Endothelial cell of umbilical vein (primary cell): ENCODE results near the gene NUP62. TPM values are rescaled to one million over a fixed set of nuclear protein-coding genes. Genes with fewer than 3 reads are reported as not detected.
A peak's percentile ranks its signal among the peaks of the same experiment; 100 is the strongest.

Source experiments
- BruUV-seq: library from RNA; stranded (reverse); fragments of 400-500 nt; replicated peaks from 2 replicates; lab custom pipeline; 2021; lab: Mats Ljungman, UMichigan
- CTCF ChIA-PET: fragments of 300-600, 350-600 bp; sonication (Branson Sonifier 250); formaldehyde crosslinking; loops from one replicate; lab custom pipeline; 2021; ENCODE audit warnings: antibody characterized with exemption, inconsistent platforms; lab: Charles Lee
- POLR2A ChIA-PET: fragments of 300-600, 350-600 bp; sonication (Branson Sonifier 250); formaldehyde crosslinking; loops from one replicate; lab custom pipeline; 2021; ENCODE audit warnings: antibody characterized with exemption, inconsistent platforms; lab: Charles Lee
- DNase-seq: peaks from one replicate; pipeline ENCODE4 v3.0.0-alpha.2; 2011; ENCODE audit warnings: low read depth, low spot score
- FAIRE-seq: peaks from 2 replicates; lab custom pipeline; 2011; peaks lifted over from hg19 to GRCh38; lab: Jason Lieb, UNC
- H2AFZ ChIP-seq: 2 replicates; pipeline ENCODE4 v1.6.0; 2012; ENCODE audit warnings: low read depth, low read length, control low read depth, inconsistent platforms
- H3K27ac ChIP-seq: 2 replicates; pipeline ENCODE4 v1.5.1; 2011; ENCODE audit warnings: low read depth, mild to moderate bottlenecking, control low read depth, low read length, moderate library complexity; ENCODE audit not compliant: insufficient read depth
- H3K27me3 ChIP-seq, 2 experiments: 2 replicates each; pipeline versions ENCODE4 v1.6.0 to v1.6.1; 2011; ENCODE audit warnings: low read length in 2 of 2, mixed read lengths in 1 of 2; ENCODE audit not compliant: control insufficient read depth in 2 of 2, insufficient read depth in 2 of 2
- H3K36me3 ChIP-seq, 2 experiments: 2 replicates in 1 of 2; 3 replicates in 1 of 2; pipeline ENCODE4 v1.5.1; 2011; ENCODE audit warnings: low read length in 2 of 2, mild to moderate bottlenecking in 1 of 2, moderate library complexity in 1 of 2; ENCODE audit not compliant: control insufficient read depth in 2 of 2, insufficient read depth in 2 of 2; ENCODE audit errors: extremely low read depth in 1 of 2
- H3K4me1 ChIP-seq: 3 replicates; pipeline ENCODE4 v1.5.1; 2011; ENCODE audit warnings: mild to moderate bottlenecking, low read length; ENCODE audit not compliant: control insufficient read depth, insufficient read depth; ENCODE audit errors: extremely low read depth
- H3K4me2 ChIP-seq: 2 replicates; pipeline ENCODE4 v1.6.1; 2011; ENCODE audit warnings: low read length, control low read depth, mixed read lengths; ENCODE audit not compliant: insufficient read depth
- H3K4me3 ChIP-seq, 3 experiments: fragments of 200-600 bp in 1 of 3; sonication (generic), shearing (Covaris generic) in 1 of 3; replicated peaks in 1 of 3; 2 replicates each; pipeline ENCODE4 v1.5.1; 2011 to 2016; ENCODE audit warnings: control low read depth in 3 of 3, low read length in 3 of 3, mild to moderate bottlenecking in 2 of 3, inconsistent platforms in 1 of 3, low read depth in 1 of 3, moderate library complexity in 1 of 3; ENCODE audit not compliant: insufficient read depth in 1 of 3
- H3K79me2 ChIP-seq: 2 replicates; pipeline ENCODE4 v1.6.0; 2012; ENCODE audit warnings: low read length, inconsistent platforms; ENCODE audit not compliant: control insufficient read depth, insufficient read depth
- H3K9ac ChIP-seq: replicated peaks from 2 replicates; pipeline ENCODE3; 2011; ENCODE audit warnings: low read length, control low read depth; ENCODE audit not compliant: insufficient read depth; ENCODE audit errors: extremely low read depth
- H3K9me1 ChIP-seq: replicated peaks from 3 replicates; pipeline ENCODE4 v1.6.0; 2011; ENCODE audit warnings: mild to moderate bottlenecking, low read length; ENCODE audit not compliant: control insufficient read depth, insufficient read depth; ENCODE audit errors: extremely low read depth
- H3K9me3 ChIP-seq: replicated peaks from 2 replicates; pipeline ENCODE4 v1.5.1; 2012; ENCODE audit warnings: low read length, inconsistent platforms; ENCODE audit not compliant: control insufficient read depth, insufficient read depth
- H4K20me1 ChIP-seq: replicated peaks from 2 replicates; pipeline ENCODE3; 2011; ENCODE audit warnings: mild to moderate bottlenecking, low read length; ENCODE audit not compliant: control insufficient read depth, insufficient read depth; ENCODE audit errors: extremely low read depth
- EZH2 ChIP-seq: IDR thresholded peaks from 2 replicates; pipeline ENCODE4 v1.6.1; 2012; ENCODE audit warnings: borderline replicate concordance, low read depth, mild to moderate bottlenecking, moderate library complexity, low read length, inconsistent platforms; ENCODE audit not compliant: severe bottlenecking
- MYC ChIP-seq: IDR thresholded peaks from one replicate; pipeline ENCODE4 v1.6.1; 2011; ENCODE audit warnings: mild to moderate bottlenecking, low read depth, low read length
- POLR2A ChIP-seq: IDR thresholded peaks from 2 replicates; pipeline ENCODE4 v1.6.1; 2012; ENCODE audit warnings: low read depth, mild to moderate bottlenecking, control low read depth, low read length
- dilution Hi-C: fragments of 300-500 bp; cut with MboI; formaldehyde crosslinking; loops from one replicate; pipeline ENCODE4 v1.15.0; 2019; ENCODE audit warnings: low sequenced_read_pairs; ENCODE audit not compliant: extremely low pct_ligation_motif_present
- intact Hi-C: fragments of 100-400 bp; cut with micrococcal nuclease; formaldehyde crosslinking; loops from one replicate; pipeline ENCODE4 v1.10.0; 2022
- polyA plus RNA-seq, 4 experiments: library from polyadenylated mRNA; depleted of rRNA in 3 of 4; stranded (reverse) in 3 of 4; unstranded in 1 of 4; fragments of >200 nt; gene quantifications; 2 replicates each; pipeline versions ENCODE4 v1.2.1 to v1.2.3, GENCODE V29; 2011 to 2012; ENCODE audit warnings: missing spikeins in 1 of 4
- total RNA-seq: library from RNA; stranded (reverse); gene quantifications from 2 replicates; pipeline ENCODE4 v1.2.3, GENCODE V29; 2021
- TF ChIP-seq, protein P1 (sequence below), 2 donors: IDR thresholded peaks; 1 replicate in 1 of 2; 2 replicates in 1 of 2; pipeline ENCODE4 v1.5.1; 2011; ENCODE audit warnings: low read length in 2 of 2, mild to moderate bottlenecking in 2 of 2, moderate library complexity in 2 of 2, control low read depth in 1 of 2, inconsistent platforms in 1 of 2, low read depth in 1 of 2; ENCODE audit not compliant: insufficient read depth in 1 of 2; ENCODE audit errors: extremely low read depth in 1 of 2
- TF ChIP-seq, protein P2 (sequence below): IDR thresholded peaks from 2 replicates; pipeline ENCODE4 v1.6.1; 2011; ENCODE audit not compliant: insufficient read depth, insufficient read length

The NUP62 gene
- total and polyA plus RNA-seq, 2 donors (not counting 3 experiments of a cell fraction or from before 2014, with no cell fraction given): 32.0 to 93.7 TPM

DNA sequence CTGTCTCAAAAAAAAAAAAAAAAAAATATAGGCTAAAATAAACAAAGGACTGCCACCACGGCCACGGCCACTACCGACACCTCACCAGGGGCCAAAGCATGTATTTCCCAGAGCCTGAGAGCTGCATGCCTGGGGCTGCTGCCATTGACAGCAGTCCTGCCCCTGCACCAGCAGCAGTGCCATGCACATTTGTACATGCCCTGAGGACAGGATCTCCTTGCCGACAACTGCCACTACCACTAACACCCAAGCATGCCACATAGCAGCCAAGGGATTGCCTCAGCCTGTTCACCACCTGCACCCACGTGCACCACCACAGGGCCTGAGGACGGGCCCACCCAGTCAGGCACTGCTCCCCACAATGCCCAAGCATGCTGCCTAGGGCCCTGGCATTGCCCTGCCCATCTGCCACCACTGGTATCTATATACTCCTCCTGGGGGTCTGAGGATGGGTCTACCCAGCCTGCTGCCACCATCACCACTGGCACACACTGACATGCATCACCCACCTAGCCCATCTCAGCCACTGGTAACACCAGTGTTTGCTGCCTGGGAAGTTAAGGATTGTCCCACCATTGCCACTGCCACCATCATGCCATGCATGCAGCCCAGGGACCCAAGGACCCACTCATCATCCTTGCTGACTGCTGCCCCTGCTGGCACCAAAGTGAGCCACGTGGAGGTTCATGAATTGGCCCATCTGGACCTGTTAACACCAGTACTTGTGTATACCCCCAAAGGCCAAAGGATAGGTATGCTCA lies 10.6 kb upstream of the NUP62 start:
- POLR2A ChIA-PET: no interaction called here
- H3K4me1 ChIP-seq: peaks cover 3% of the 10 kb centered on the region
- DNase-seq: no peak

DNA sequence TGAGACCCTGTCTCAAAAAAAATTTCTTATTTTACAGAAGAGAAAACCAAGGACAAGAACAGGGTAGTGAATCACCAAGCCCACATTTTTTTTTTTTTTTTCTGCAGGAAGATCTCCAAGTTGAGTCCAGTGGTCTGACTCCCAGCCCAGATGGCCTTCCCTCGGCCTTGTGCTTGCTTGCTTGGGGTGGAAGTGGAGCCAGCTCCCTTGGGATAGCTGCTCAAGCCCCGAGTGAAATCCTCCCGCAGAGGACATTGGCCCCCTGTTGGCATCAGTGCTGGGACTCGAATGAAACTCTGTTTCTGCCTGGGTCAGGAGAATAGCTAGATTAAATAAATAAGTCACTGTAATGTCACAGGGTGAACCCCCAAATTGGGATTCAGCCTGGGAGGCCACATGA lies 9.4 kb upstream of the NUP62 start:
- no peak for FAIRE-seq
- intact Hi-C loops: no loop called here
- no peaks in the 10 kb centered on the region for H4K20me1 ChIP-seq

More for the DNA sequence above, 10.6 kb upstream of the NUP62 start:
- Histone ChIP-seq H3K9me1 (no peaks in the 10 kb centered on the region), H3K9ac (no peak overlapping the region), H3K9me3 (no peaks in the 10 kb centered on the region), H3K4me3 (no peak overlapping the region), H3K79me2 (no peaks in the 10 kb centered on the region), H3K4me2 (no peak overlapping the region), H3K27me3 (no peaks in the 10 kb centered on the region), H3K27ac (no peak overlapping the region), H4K20me1 (no peaks in the 10 kb centered on the region), H3K36me3 (no peaks in the 10 kb centered on the region), H2AFZ (no peak overlapping the region)
- dilution Hi-C loops (no loop called here), intact Hi-C loops (no loop called here)
- no TSS peak for BruUV-seq
- TF ChIP-seq MYC: no peak
- TF ChIP-seq, protein P1, sequence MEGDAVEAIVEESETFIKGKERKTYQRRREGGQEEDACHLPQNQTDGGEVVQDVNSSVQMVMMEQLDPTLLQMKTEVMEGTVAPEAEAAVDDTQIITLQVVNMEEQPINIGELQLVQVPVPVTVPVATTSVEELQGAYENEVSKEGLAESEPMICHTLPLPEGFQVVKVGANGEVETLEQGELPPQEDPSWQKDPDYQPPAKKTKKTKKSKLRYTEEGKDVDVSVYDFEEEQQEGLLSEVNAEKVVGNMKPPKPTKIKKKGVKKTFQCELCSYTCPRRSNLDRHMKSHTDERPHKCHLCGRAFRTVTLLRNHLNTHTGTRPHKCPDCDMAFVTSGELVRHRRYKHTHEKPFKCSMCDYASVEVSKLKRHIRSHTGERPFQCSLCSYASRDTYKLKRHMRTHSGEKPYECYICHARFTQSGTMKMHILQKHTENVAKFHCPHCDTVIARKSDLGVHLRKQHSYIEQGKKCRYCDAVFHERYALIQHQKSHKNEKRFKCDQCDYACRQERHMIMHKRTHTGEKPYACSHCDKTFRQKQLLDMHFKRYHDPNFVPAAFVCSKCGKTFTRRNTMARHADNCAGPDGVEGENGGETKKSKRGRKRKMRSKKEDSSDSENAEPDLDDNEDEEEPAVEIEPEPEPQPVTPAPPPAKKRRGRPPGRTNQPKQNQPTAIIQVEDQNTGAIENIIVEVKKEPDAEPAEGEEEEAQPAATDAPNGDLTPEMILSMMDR (IDR thresholded peaks at IDR 0.05; ENCODE audit: extremely low read depth in 1 of 2, insufficient read depth in 1 of 2, low read depth in 1 of 2, low read length in 2 of 2): peak; percentile 8 to 13
- no peak for FAIRE-seq
- CTCF ChIA-PET: interaction anchor here (1.2 to 1.5 kb wide), 3 partner anchors 40 to 196 kb away, joined by 3 to 4 read pairs (median 4); no protein-coding TSS in a partner anchor

More for the DNA sequence above, 9.4 kb upstream of the NUP62 start:
- no peaks in the 10 kb centered on the region for H3K9me1 ChIP-seq
- peaks cover 3% of the 10 kb centered on the region for H3K4me1 ChIP-seq
- TF ChIP-seq, protein P2, sequence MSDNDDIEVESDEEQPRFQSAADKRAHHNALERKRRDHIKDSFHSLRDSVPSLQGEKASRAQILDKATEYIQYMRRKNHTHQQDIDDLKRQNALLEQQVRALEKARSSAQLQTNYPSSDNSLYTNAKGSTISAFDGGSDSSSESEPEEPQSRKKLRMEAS: no peak
- no peak for TF ChIP-seq EZH2
- no peak for TF ChIP-seq POLR2A
- ChIA-PET CTCF (interaction anchor here (0.9 to 1.9 kb wide), 5 partner anchors 16 to 197 kb away, joined by 3 to 7 read pairs (median 6); no protein-coding TSS in a partner anchor), POLR2A (no interaction called here)
- no peaks in the 10 kb centered on the region for H3K27me3 ChIP-seq
- no peak overlapping the region for H3K9ac ChIP-seq
- H3K27ac ChIP-seq: no peak overlapping the region
- no peaks in the 10 kb centered on the region for H3K9me3 ChIP-seq
- no peak overlapping the region for H3K4me2 ChIP-seq
- H3K79me2 ChIP-seq: no peaks in the 10 kb centered on the region
- no peak overlapping the region for H3K4me3 ChIP-seq
- no peak overlapping the region for H2AFZ ChIP-seq
- no peaks in the 10 kb centered on the region for H3K36me3 ChIP-seq
- no peak for DNase-seq
- dilution Hi-C loops: no loop called here
- BruUV-seq: no TSS peak
